ENCODE data around the gene PKDCC. TPM values are rescaled to one million over a fixed set of nuclear protein-coding genes. Genes with fewer than 3 reads are reported as not detected.

The PKDCC gene
- total and polyA plus RNA-seq, 2 of the 13 experiments (the other 11 are each of a cell fraction or from before 2014, with no cell fraction given): 52.6 to 58.8 TPM

GRCh38 chr2:42053791-42054701 is 6.2 kb downstream of the PKDCC start (continued):
- TF ChIP-seq E2F1 (CRISPR knock-in tag; IDR thresholded peaks at IDR 0.05) (no peak), CREM (IDR thresholded peaks at IDR 0.05) (peak; percentile 54; the same call in 1 of the 2 replicates), CREM (CRISPR knock-in tag; IDR thresholded peaks at IDR 0.05) (no peak), NCOA1 (CRISPR knock-in tag; IDR thresholded peaks at IDR 0.05) (no peak), YEATS4 (CRISPR knock-in tag; IDR thresholded peaks at IDR 0.05; ENCODE audit: borderline replicate concordance) (no peak; the same call in 1 of the 2 replicates), JUN (CRISPR knock-in tag; IDR thresholded peaks at IDR 0.05) (no peak), RBFOX2 (IDR thresholded peaks at IDR 0.05; ENCODE audit: low read depth, low read length) (0 out of 2 replicates have a peak, but pooled peaks have one; percentile 26), CBX5 (CRISPR knock-in tag; IDR thresholded peaks at IDR 0.05; ENCODE audit: borderline replicate concordance) (peak; percentile 86; the same call in 1 of the 2 replicates), ZBTB42 (CRISPR knock-in tag; IDR thresholded peaks at IDR 0.05) (no peak), CC2D1A (CRISPR knock-in tag; IDR thresholded peaks at IDR 0.05) (no peak), FOXP1 (IDR thresholded peaks at IDR 0.05) (no peak), FOXP1 (CRISPR knock-in tag; IDR thresholded peaks at IDR 0.05) (0 out of 2 replicates have a peak, but pooled peaks have one; percentile 5), ZNF766 (CRISPR knock-in tag; IDR thresholded peaks at IDR 0.05; ENCODE audit: borderline replicate concordance) (no peak), ZNF343 (CRISPR knock-in tag; IDR thresholded peaks at IDR 0.05) (no peak), ZFP36L2 (CRISPR knock-in tag; IDR thresholded peaks at IDR 0.05) (no peak), ZFP41 (CRISPR knock-in tag; IDR thresholded peaks at IDR 0.05; ENCODE audit: borderline replicate concordance) (peak; percentile 64; the same call in 1 of the 2 replicates), MXI1 (IDR thresholded peaks at IDR 0.05; ENCODE audit: borderline replicate concordance, low read depth, low read length) (no peak), CBX1 (IDR thresholded peaks at IDR 0.05; ENCODE audit: low read depth) (peak; percentile 26), ETV6 (CRISPR knock-in tag; conservative IDR thresholded peaks at IDR 0.05) (peak; percentile 74), ADNP (CRISPR knock-in tag; IDR thresholded peaks at IDR 0.05) (no peak), NFATC3 (CRISPR knock-in tag; IDR thresholded peaks at IDR 0.05) (0 out of 2 replicates have a peak, but pooled peaks have one; percentile 50), RFX3 (CRISPR knock-in tag; IDR thresholded peaks at IDR 0.05) (no peak), ZNF646 (CRISPR knock-in tag; IDR thresholded peaks at IDR 0.05) (no peak), SNAI1 (CRISPR knock-in tag; IDR thresholded peaks at IDR 0.05; ENCODE audit: borderline replicate concordance) (no peak), SRSF9 (IDR thresholded peaks at IDR 0.05; ENCODE audit: borderline replicate concordance, insufficient read depth, low read depth, low read length, poor library complexity, severe bottlenecking) (no peak)

All from HepG2 (cell line).